Stimulated activated CD8-positive, alpha-beta memory T cell treated with anti-CD3 and anti-CD28 coated beads, Interleukin-15, amount 100 ng/mL, for 4 hours (primary cell): ENCODE results near the gene ARHGAP22.

Experiments used
- DNase-seq, 2 donors: peaks; one replicate each; pipeline ENCODE4 v3.0.0-alpha.2; 2020; ENCODE audit warnings: low read depth in 2 of 2

The ARHGAP22 gene

DNA sequence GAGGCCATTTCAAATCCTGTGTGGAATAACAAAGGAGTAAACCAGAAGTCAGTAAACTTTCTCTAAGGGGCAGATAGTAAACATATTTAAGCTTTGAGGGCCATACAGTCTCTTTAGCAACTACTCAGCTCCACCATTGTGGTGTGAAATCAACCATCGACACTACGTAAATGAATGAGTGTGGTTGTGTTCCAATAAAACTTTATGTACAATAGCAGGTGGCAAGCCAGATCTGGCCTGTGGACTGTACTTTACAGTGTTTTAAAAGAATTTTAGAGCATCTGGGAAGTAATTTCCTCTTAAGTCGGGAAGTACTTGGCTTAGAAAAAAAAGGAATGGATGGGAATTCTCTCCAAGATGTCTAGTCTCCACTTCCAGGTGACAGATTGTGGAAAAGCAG lies 71.3 kb downstream of the ARHGAP22 start:
- DNase-seq, result no peak

DNA sequence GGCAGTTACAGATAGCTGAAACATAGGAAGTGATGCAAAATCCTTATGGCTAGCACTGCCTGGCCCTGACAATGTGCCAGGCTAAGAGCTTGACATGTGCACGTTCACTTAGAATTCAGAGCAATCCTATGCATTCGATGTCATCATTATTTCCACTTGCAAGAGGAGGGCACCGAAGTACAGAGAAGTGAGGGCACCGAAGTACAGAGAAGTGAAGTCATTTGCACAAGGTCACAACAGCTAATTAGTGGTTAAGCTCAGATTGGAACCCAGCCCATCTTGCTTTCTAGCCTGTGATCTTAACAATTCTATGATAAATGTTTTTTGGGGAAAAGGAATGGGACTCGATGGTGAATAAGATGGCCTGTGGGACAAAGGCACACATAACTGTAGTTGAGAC lies 73.4 kb downstream of the ARHGAP22 start:
- no peak for DNase-seq

DNA sequence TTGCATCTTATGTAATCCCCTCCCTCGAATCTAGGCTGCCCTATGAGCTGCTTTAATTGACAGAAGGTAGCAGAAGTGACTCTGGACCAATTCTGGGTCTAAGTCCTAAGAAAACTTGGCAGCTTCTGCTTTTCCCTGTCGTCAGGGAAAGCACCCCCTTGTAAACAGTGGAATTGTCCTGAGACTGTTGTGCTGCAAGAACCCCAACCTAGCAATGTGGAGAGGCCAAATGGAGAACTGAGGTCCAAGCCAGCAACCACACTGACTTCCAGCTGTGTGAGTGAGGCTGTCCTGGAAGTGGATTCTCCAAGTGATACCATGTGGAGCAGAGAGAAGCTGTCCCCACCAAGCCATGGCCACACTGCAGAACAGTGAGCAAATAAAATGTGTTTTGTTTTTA lies 75.5 kb downstream of the ARHGAP22 start:
- DNase-seq, result no peak

DNA sequence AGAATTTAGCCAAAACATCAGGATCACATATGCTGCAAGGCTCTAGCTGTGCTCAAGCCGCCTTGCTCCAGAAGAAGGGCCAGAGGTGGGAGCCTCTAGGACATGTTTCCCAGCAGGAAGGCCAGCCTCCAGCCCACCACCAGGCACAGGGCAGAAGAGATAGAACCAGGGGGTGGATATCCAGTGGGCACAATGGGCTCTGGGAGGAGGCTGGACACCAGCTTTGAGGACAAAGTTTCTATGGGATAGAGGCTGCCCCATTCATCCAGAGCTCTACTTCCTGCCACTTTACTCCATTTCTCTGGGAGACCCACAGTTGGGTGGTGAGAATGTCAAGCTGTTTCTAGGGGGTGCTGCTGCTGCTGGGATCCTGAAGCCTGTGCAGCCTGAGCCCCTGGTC lies 77.1 kb downstream of the ARHGAP22 start:
- DNase-seq, result no peak

DNA sequence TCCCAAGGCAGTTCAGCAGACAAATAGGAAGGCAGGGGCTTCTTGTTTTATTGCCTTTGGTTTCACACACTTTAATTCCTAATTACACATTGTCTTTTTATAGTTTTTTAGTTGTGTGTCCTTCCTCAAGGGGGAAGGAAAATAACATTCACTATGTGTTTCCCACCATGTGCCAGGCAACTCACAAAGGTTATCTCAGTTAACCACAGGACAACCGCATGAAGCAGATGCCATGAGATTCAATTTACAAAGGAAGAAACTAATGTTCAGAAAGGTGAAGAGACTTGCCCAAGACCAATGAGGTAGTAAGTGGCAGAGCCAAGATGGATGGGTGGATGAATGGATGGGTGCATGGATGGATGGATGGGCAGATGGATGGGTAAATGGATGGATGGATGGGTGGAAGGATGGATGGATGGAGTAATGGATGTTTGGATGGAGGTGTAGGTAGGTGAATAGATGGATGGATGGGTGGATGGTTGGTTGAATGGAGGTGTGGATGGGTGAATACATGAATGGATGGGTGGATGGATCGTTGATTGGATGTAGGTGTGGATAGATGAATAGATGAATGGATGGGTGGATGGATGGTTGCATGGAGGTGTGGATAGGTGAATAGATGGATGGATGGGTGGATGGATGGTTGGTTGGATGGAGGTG lies 77.9 kb downstream of the ARHGAP22 start:
- no peak for DNase-seq

DNA sequence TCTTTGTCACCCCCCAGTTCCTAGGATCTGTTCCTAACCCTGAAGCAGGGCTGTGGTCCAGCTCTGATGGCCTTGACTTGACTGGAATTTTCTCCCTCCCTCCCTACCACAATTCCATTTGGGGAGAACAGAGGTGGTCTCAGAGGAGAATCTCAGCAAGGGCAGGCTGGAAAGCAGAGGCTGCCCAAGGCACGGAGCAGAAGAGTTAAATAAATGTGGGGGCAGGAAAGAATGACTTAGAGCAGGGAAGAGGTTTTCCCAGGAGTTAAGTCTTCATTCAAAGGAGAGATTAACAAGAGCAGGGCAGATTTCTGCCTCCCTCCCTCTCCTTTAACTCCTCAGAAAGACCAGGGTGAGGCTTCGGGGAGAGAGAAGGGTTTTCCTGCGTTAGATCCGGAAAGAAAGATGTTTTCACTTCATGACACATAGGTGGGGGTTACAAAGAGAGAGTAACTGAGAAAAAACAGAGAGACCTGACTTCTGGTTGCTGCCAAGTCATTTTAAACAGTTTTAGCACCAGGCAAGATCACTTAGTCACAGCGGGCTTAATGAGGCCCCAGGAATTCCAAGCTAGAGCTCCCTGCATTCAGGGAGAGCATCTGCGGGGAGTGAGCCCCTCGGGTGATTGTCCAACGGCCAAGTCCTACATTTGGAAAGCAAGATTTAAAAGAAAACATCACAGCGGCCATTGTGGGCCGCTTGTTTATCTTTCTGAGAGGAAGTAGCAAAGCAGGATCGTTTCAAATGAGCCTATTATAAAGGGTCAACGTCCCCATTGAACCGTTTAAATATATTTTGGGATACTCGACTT lies 78.7 kb downstream of the ARHGAP22 start:
- no peak for DNase-seq

DNA sequence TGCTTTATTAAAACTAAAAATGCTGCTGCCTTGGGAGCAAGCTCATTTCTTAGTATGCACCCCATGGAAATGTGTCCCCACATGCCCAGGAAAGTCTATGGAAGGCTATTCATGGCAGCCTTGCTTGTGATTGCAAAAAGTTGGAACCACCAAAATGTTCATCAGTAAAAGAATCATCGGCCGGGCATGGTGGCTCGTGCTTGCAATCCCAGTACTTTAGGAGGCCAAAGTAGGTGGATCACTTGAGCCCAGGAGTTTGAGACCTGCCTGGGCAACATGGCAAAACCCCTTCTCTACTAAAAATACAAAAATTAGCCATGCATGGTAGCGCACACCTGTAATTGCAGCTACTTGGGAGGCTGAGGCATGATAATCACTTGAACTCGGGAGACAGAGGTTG lies 79.8 kb downstream of the ARHGAP22 start:
- DNase-seq, result no peak

DNA sequence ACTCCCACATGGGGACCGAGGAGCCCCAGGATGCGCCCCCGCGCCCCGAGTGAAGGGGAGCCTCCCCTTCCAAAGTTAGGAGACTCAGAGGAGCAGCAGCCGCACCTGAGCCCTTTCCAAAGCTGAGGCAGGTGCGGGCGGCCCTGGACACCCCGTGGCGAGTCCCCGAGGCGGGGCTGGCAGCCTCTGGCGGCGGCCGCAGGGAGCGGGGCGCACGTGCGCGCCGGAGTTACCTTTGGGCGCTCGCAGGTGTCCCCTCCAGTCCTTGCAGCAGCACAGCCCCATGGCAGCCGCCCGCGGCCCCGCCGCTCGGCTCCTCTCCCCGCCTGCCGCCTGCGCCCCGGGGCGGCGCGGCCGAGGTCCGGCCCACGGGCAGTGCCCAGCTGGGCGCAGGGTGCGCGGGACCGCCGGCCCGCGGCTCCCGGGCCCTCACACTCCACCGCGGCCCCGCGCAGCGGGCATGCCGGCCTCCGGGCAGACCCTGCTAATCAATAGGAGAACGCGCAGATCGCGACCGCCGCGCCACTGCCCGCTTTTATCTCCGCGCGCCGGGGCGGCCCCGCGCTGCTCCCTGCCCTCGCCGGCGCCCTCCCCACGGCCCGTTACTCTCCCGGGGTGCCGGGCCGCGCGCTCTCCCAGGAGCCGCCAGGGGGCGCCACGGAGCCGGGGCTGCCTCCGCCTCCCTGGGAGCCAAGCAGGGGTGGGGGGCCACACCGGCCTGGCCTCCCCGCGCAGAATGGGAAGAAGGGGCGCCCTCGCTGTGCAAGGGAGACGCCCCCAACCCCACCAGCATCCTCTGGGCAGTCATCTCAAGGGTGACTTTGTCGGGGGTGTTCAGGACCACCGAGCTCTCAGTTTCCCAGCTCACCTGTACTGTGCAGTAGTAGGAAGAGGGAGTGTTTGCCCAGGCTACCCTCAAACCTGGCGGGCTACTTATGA lies 80.8 kb downstream of the ARHGAP22 start:
- no peak for DNase-seq

DNA sequence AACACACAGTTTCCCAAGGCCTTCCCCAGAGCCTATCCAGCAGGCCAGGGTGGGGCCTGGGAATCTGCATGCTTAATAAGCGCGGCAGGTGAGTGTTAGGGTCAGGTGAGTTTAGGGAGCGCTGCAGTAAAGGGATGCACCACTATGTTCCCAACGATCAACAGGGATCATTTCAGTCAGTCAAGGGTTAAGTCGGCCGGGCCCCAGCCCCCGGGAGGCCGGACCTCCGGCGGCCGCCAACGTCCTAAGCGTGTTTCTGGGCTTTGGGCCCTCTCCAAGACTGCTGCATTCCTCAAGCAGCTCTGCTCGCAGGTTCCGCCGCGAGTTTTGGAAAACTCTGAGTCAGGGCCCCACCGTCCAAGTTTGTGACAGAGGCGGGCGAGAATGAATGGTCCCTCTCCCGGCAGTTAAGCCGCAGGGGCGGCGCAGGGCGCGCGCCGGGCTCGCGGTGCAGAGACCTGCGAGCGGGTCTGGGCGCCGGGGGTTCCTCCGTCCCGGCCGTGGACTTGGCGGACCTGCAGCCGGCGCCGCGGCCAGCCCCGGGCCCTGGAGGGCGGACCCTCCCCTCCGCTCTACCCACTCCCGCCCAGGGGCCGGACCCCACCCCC lies 81.6 kb downstream of the ARHGAP22 start:
- DNase-seq, result no peak

DNA sequence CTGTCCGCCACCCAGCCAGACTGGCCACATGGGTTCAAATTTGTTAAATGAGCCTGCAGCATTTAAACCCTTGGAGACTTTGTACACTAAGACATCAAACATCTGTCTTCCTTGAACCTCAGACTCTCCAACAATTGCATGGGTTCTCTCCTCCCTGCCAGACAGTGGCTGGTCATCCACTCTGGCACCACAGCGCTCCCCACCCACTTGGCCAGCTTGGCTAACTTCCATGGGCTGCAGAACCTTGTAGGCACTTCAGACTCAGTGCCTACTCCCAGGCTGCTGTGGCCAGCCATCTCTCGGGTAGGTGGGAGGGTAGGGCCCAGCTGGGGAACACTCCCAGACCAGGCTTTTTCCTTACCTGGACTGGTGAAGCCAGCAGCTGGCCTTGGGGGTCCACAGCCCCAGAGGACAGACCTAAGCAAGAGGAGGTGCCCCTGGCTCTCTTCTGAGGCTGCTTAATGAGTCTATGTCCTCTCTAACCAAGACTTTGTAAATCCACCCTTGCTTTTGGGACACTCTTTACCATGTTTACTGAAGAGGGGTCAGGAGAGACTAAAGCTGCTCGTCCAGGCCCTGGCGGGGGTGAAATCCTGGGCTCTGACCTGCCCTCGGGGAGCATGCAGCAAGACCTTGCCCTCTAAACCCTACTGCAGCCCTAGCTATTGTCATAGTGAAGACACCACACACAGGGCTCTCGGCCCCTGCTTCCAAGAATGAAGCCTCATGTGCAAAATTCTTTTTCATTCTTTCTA lies 82.7 kb downstream of the ARHGAP22 start:
- DNase-seq, result no peak

DNA sequence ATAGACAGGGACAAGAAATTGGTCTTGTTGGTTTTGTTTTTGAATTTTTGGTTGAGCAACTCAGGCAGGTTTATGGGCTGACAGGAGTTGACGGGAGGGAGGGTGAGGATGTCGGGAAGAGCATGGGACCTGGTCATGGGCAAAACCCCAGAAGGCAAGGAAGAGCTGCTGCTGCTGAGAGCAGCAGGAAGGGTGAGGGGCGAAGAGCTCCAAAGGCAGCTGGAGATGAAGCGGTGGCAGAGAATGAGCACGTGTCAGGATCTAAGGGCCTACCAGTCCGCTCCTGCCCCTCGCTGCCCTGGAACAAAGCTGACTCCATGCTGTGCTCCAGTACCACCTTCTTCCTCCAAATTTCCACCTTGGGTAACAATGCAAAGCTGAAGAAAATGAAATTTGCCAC lies 84.3 kb downstream of the ARHGAP22 start:
- no peak for DNase-seq

DNA sequence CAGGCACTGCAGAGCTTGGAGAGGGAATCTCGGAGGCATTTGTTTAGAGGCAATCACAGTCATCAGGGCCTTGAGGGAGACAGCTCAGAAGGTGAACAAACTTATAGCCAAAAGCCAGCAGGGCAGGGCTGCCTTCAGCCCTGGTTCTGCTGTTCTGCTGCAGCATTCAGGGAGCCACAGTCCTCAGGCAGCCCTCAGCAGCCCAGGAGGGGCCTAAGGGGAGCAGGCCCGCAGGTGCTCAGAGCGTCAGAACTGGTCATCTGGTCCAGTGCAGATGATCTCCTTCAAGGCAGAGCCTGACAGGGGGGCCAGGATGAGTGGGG lies 84.7 kb downstream of the ARHGAP22 start:
- no peak for DNase-seq

DNA sequence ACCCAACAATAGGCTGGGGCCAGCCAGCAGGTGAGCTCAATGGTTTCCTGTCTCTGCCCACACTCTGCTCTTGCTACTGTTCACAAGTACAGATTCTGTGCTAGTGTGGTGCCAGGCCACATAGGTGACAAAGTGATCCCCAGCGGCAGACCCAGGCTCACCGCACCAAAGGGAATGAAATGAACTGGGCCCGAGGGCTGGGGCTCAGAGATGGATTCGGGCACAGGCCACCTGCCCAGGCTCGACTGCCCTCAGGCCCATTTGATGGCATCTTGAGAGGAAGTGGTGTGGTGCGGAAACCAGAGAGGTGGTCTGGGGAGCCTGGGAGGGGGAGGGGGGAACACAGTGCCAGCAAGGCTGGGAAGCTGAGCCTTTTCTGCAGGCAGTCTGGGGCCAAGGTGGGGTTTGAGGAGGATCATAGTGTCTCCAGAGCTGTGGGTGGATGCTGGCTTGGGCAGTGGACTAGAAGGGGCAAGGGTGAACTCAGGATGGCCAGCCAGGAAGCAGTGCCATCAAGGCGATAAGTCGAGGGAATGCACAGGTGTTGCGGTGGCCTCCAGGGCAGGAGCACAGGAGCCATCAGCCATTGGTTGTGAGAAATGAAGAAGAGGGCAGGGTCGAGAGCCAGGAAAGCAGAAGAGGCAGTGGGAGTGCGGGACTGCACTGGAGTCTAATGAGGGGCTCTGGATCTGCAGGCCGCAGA lies 85.2 kb downstream of the ARHGAP22 start:
- no peak for DNase-seq

DNA sequence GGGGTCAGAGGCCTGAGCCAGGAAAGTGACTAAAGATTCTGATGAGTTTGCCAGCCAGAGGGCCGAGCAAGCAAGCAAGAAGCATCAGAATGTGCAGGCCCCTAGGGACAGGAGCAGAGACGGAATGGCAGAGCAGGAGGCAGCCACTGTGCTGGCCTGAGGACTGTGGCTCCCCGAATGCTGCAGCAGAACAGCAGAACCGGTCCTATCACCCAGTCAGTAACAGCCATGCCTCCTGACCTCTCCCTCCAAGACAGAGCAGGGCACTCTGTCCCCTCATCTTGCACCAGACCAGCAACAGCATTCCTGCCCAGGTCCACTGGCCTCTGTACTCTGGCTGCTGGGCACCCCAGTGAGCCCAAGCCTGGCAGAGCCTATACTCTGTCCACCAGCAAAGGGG lies 85.9 kb downstream of the ARHGAP22 start:
- DNase-seq, result no peak

DNA sequence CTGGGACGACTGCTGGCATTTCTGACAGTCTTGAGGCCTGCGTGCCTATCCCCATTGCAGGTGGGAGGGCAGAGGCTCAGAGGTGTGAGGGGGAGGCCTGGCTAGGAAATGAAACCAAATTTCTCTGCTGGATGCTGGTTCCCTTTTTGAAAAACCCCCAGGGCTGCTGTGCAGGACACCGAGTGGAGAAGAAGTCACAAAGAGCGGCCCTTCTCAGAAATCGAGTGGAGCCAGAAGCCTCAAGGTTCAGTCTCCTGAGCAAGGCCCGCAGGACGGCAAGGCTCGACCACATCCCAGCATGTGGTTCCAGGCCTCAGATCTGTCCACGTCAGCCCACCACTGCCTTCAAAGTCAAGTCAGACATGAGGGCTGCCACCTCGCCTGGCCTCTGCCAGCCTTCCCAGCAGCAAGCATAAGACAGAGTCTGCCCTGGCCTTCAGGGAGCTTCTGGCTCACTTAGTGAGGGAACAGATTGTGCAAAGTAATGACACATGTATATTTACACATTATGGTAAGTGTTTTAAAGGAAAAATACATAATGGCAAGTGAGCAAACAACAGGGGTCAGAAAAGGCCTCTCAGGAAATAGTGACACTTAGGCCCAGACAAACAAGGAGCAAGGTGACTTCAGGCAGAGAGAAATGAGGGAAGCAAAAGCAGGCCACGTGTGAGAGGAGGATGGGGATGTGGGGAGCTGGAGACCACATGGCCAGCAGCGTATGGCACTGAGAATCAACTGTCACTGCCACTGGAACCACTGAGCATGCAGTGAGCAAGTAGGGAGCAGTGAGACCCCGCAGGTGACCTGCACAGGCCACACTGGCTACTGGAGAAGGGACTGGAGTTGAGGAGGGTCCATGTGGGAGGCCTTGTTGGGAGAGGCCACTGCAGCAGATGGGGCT lies 86.7 kb downstream of the ARHGAP22 start:
- no peak for DNase-seq

DNA sequence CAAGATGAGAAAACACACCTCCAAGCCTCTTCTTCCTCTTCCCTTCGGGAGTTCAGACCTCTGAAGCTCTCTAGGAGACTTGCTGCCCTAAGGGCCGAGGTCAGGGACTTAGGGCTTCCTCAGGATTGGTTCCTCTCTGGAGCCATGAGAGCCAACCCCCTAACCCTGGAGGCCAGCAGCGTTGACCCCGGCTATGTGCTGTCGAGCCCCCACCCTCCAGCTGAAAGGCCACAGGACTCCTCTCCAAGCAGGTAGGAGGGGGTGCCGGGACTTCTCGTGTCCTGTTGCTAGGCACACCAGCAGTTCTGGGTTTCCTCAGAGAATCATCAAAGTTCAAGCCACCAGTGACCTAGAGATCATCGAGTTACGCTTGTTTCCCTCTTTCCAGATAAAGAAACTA lies 87.4 kb downstream of the ARHGAP22 start:
- DNase-seq, result no peak

DNA sequence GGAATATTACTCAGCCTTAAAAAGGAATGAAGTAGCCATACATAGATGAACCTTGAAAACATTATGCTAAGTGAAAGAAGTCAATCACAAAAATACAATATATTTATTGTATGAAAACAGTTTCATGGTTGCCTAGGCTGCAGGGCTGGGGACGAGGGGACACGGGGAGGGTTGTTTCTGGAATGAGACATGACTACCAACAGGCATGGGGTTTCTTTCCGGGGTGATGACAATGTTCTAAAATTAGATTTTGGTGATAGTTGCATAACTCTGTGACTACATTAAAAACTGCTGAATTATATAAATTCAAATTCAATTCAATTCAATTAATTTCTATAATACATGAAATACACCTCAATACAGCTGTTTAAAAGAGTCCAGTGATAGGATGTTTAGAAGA lies 88.0 kb downstream of the ARHGAP22 start:
- no peak for DNase-seq

DNA sequence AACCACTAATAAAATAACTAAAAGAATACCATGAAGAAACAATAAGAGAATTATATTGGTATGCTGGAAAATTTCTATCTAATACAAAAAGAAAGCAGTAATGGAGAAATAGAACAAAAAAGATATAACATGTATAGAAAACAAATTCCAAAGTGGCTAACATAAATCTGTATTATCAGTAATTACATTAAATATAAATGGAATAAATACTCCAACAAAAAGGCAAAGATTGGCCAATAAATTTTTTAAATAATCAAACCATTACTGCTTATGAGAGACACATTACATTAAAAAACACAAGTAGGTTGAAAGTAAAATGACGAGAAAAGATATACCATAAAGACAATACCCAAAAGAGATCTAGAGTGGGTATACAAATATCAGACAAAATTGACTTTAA lies 90.0 kb downstream of the ARHGAP22 start:
- DNase-seq, result no peak

DNA sequence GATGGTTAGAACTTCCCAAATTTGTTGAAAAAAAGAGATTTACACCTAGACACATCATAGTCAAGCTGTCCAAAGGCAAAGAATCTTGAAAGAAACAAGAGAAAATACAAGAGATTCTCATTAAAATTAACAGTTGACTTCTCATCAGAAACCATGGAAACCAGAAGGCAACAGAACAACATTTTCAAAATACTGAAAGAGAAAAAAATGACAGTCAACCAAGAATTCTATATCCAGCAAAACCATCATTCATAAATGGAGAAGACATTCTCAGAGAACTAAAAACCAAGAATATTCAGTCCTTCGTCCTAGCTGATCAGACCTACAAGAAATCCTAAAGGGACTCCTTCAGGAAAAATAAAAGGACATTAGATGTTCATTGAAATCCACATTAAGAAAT lies 90.6 kb downstream of the ARHGAP22 start:
- no peak for DNase-seq

DNA sequence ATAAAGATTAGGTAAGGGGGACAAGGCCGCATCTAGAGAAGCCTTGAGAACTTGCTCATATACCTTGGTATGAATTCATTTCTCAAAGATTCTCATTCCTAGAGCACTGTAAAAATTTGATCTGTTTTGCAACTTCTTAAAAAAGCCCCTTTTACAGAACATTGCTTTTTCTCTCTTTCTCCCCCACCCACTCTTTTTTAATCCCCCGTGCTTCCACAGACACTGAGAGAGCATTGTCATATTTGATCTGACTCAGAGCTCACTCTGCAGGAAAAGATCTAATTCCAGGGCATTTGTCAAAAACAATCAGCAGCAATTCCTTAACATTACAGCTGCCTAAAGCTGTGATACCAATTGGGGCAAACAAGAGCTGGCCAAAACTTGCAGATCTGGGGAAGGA lies 92.0 kb downstream of the ARHGAP22 start:
- DNase-seq, result no peak
